ENCODE results near the gene ASTN2.

The ASTN2 gene

GRCh38 chr9:116543731-116544400, 871.0 kb downstream of the ASTN2 start:
- Histone ChIP-seq H3K36me3 (ENCODE audit: control insufficient read depth, insufficient read depth, low read length) (no peaks in the 10 kb centered on the region), H3K27me3 (replicated peaks; ENCODE audit: control insufficient read depth, insufficient read depth, low read length) (no peaks in the 10 kb centered on the region), H3K4me3 (replicated peaks; ENCODE audit: low read depth, low read length) (no peak overlapping the region)
- DNase-seq (ENCODE audit: extremely low read depth, insufficient read length) = no peak
- no peak for TF ChIP-seq CTCF (IDR thresholded peaks at IDR 0.05; ENCODE audit: insufficient read depth, low read length, poor library complexity, severe bottlenecking)

GRCh38 chr9:116541402-116541801, 873.5 kb downstream of the ASTN2 start:
- no peak for TF ChIP-seq CTCF (IDR thresholded peaks at IDR 0.05; ENCODE audit: insufficient read depth, low read length, poor library complexity, severe bottlenecking)
- Histone ChIP-seq H3K27me3 (replicated peaks; ENCODE audit: control insufficient read depth, insufficient read depth, low read length) (no peaks in the 10 kb centered on the region), H3K4me3 (replicated peaks; ENCODE audit: low read depth, low read length) (no peak overlapping the region), H3K36me3 (ENCODE audit: control insufficient read depth, insufficient read depth, low read length) (no peaks in the 10 kb centered on the region)
- no peak for DNase-seq (ENCODE audit: extremely low read depth, insufficient read length)

GRCh38 chr9:116539549-116539948, 875.3 kb downstream of the ASTN2 start:
- TF ChIP-seq CTCF (IDR thresholded peaks at IDR 0.05; ENCODE audit: insufficient read depth, low read length, poor library complexity, severe bottlenecking) = no peak
- Histone ChIP-seq H3K4me3 (replicated peaks; ENCODE audit: low read depth, low read length) (no peak overlapping the region), H3K27me3 (replicated peaks; ENCODE audit: control insufficient read depth, insufficient read depth, low read length) (no peaks in the 10 kb centered on the region), H3K36me3 (ENCODE audit: control insufficient read depth, insufficient read depth, low read length) (no peaks in the 10 kb centered on the region)
- DNase-seq (ENCODE audit: extremely low read depth, insufficient read length) = no peak

- Histone ChIP-seq H3K4me3 (replicated peaks; ENCODE audit: low read depth, low read length) (no peak overlapping the region), H3K27me3 (replicated peaks; ENCODE audit: control insufficient read depth, insufficient read depth, low read length) (no peaks in the 10 kb centered on the region), H3K36me3 (ENCODE audit: control insufficient read depth, insufficient read depth, low read length) (no peaks in the 10 kb centered on the region)
- no peak for DNase-seq (ENCODE audit: extremely low read depth, insufficient read length)
- no peak for TF ChIP-seq CTCF (IDR thresholded peaks at IDR 0.05; ENCODE audit: insufficient read depth, low read length, poor library complexity, severe bottlenecking)
These were observed 889.2 kb downstream of the ASTN2 start for GRCh38 chr9:116525611-116526010.

- Histone ChIP-seq H3K27me3 (replicated peaks; ENCODE audit: control insufficient read depth, insufficient read depth, low read length) (no peaks in the 10 kb centered on the region), H3K4me3 (replicated peaks; ENCODE audit: low read depth, low read length) (no peak overlapping the region), H3K36me3 (ENCODE audit: control insufficient read depth, insufficient read depth, low read length) (no peaks in the 10 kb centered on the region)
- DNase-seq (ENCODE audit: extremely low read depth, insufficient read length) = no peak
- TF ChIP-seq CTCF (IDR thresholded peaks at IDR 0.05; ENCODE audit: insufficient read depth, low read length, poor library complexity, severe bottlenecking) = no peak
These were observed 889.9 kb downstream of the ASTN2 start for GRCh38 chr9:116524778-116525470.

All from GM06990 (cell line).